GM21367 (cell line): ENCODE data around the gene RBP7.
"Not testable (repeated sequence)": the region's sequence is repeated elsewhere in the genome, so short reads cannot be mapped to it uniquely, and the experiment has no call there.

Experiments
- ATAC-seq: cut with Tn5 transposase; IDR thresholded peaks from one replicate; pipeline ENCODE4 v1.9.1; 2021; ENCODE audit not compliant: unreplicated experiment

RBP7 gene

GRCh38 chr1:9996624-9997582 lies at the start of gene RBP7:
Gene RBP7 (plus strand): TSS chr1:9997228. CDS start chr1:9997259, 31 bp downstream.
- ATAC-seq: no peak

DNA sequence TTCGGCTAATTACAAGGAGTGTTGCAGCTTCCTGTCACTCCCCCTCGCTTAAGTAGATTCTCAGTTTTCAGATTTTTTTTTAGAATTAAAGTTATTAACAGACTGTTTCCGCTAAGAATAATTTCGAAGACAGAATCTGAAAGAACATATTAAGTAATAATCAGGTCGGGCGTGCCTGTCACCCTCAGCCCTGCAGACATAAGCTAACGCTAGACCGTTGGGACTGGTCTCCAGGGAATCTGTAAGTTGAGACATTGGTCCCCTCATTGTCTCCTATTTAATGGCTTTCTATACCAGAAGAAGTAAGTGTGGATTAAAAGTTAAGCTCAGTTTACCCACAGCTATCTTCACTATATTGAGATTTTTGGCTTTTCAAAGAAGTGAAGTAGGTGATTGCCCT lies 39.3 kb upstream of the RBP7 start:
- no peak for ATAC-seq

DNA sequence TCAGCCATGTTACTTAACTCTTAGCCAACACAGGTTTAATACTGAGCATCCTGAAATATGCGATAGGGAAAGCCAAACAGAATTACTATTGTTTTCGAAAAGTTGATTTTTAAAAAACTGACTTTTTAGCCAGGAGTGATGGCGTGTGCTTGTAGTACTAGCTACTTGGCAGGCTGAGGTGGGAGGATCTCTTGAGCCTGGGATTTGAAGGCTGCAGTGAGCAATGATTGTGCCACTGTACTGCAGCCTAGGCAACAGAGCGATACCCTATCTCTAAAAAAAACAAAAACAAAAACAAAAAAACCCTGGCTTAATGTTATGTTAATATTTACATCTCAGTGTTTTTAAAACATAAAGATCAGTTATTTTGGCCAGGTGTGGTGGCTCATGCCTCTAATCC lies 37.0 kb upstream of the RBP7 start:
- no peak for ATAC-seq

- ATAC-seq: no peak
These were observed 36.1 kb upstream of the RBP7 start for GRCh38 chr1:9960706-9961562.

- no peak for ATAC-seq
These were observed 12.8 kb upstream of the RBP7 start for GRCh38 chr1:9984253-9984652.

GRCh38 chr1:9985001-9985400 lies 12.0 kb upstream of the RBP7 start:
- no peak for ATAC-seq

DNA sequence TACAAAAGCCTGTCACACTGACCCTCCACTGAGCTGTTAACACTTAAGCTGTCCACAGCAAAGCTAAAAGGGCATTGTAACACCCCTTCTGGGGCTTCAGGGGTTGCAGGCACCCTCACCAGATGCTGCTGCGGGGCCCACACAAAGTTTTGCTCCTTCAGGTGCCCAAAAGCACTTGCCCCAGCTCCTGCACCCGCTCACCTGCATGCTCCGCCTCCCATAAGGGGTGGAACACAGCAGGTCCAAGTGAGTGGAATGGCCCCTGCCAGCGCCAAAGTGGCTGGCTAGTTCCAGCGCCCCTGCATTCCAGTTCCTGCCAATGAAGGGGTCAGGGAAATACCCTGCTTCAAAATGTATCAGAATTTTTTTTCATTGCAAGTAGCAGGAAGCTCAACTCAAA lies 7.3 kb upstream of the RBP7 start:
- no peak for ATAC-seq

DNA sequence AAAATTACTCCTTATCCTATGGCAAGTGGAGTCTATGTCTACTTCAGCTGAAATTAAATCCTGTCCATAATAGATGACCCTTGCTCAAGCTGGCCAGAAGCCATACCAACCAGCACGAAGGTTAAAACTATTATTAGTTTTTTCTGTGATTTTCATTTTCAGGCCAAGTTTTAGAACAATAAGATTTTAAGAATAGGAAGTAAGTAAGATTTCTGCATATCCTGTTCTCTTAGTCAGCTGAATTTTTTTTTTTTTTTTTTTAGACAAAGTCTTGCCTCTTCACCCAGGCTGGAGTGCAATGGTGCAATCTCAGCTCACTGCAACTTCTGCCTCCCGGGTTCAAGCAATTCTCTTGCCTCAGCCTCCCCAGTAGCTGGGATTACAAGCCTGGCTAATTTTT lies 6.1 kb upstream of the RBP7 start:
- ATAC-seq: no peak

- ATAC-seq: no peak
These were observed 4.1 kb upstream of the RBP7 start for GRCh38 chr1:9992910-9993309.

DNA sequence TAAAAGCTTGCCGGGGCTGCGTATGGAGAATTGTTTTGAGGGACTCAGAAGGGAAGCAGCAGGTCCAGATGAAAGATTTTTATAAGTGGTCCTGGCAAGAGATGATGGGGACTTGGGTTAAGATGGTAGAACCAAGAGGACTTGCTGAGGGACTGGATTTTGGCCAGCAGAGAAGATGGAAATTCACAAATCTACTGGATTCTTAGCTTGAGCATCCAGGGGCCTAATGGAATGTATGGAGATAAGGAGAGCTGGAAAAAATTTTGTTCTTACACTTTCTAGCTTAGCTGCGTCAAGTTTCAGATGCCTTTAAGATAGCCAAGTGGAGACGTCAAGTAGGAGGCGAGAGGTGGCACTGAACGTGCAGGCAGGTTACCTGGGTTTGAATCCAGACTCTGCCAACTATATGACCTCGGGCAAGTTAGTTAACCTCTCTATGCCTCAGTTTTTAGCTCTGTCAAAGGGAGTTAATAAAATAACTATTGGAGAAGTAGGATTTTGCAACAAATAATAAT lies 3.4 kb upstream of the RBP7 start:
- no peak for ATAC-seq

DNA sequence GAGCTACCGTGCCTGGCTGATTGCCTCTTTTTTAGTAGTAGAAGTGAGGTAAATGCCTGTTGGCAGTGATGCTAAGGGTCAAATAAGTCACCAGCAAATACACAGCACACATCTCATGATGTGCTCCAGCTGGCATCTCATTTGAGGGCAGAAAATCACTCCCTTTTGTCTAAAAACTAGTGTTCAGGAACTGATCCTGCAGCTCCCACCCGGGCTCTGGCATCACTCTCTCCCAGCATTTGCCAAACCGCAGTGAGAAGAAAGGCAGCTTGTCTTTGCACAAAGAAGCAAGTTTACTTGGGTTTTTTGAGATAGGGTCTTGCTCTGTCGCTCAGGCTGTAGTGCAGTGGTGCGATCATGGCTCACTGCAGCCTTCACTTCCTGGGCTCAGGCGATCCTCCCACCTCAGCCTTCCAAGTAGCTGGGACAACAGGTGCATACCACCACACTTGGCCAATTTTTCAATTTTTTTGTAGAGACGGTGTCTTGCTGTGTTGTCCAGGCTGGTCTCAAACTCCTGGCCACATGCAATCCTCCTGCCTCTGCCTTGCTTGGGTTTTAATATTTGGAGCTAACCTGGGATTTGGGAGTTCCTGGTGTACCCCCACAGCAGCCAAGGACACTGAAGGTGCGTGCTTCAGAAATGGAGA lies 4.1 kb downstream of the RBP7 start:
- ATAC-seq: no peak

DNA sequence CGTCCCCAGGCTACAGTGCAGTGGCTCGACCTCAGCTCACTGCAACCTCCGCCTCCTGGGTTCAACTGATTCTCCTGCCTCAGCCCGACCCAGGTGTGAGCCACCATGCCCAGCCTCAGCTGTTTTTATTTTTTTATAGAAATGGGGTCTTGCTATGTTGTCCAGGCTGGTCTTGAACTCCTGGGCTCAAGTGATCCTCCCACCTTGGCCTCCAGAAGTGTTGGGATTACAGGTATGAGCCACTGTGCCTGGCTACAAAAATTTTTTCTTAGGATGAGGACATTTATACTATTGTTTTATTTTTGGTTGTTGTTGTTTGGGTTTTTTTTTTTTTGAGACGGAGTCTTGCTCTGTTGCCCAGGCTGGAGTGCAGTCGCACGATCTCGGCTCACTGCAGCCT lies 8.2 kb downstream of the RBP7 start:
- not testable (repeated sequence) for ATAC-seq

- no peak for ATAC-seq
These were observed 10.1 kb downstream of the RBP7 start for GRCh38 chr1:10007169-10007568.

DNA sequence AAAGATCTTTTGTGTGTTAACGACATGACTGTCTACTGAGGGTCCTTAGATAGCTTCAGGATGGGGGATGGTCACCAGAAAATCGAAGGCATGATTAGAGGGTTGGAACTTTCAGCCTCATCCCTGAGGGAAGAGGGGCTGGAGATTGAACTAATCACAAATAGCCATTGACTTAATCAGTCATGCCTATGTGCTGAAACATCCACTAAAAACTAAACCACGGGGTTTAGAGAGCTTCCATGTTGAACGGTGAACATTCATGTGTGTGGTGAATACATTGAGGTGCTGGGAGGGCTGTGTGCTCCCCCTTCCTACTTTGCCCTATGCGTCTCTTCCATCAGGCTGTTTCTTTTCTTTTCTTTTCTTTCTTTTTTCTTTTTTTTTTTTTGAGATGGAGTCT lies 17.0 kb downstream of the RBP7 start:
- ATAC-seq: no peak

- no peak for ATAC-seq
These were observed 22.5 kb downstream of the RBP7 start for GRCh38 chr1:10019561-10019960.

GRCh38 chr1:10020086-10020485 lies 23.1 kb downstream of the RBP7 start:
- no peak for ATAC-seq

DNA sequence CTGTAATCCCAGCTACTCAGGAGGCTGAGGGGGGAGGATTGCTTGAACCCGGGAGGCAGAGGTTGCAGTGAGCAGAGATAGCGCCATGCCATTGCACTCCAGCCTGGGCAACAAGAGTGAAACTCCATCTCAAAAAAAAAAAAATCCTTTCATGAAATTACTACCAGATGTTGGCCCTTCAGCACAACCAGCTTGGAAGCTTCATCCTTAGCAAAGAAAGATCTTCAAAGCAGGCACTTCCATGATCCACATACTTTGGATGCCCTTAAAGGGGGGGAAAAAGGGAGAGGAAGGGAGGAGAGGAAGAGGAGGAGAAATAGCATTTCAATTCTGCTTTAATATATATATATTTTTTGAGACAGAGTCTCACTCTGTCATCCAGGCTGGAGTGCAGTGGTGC lies 23.6 kb downstream of the RBP7 start:
- ATAC-seq: not testable (repeated sequence)

- ATAC-seq: not testable (repeated sequence)
These were observed 25.0 kb downstream of the RBP7 start for GRCh38 chr1:10021992-10022391.

- ATAC-seq: no peak
These were observed 25.6 kb downstream of the RBP7 start for GRCh38 chr1:10022656-10023055.

DNA sequence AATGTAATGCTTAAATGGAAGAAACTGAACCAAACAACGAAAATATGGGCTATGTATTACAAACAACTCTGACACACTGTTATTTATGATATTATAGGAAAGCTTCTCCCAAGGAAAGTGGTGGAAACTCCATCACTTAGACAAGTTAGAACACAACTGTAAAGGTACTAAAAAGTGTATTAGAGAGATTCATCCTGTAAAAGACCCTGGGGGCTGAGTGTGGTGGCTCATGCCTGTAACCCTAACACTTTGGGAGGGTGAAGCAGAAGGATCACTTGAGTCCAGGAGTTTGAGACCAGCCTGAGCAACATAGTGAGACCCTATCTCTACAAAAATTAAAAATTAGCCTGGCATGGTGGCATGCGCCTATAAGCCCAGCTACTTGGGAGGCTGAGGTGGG lies 28.3 kb downstream of the RBP7 start:
- ATAC-seq: no peak

GRCh38 chr1:10027027-10027426 lies 30.0 kb downstream of the RBP7 start:
- ATAC-seq: no peak
